Muscle of arm (tissue), 12 donors: ENCODE data around the gene EYS. TPM values are rescaled to one million over a fixed set of nuclear protein-coding genes. Genes with fewer than 3 reads are reported as not detected.
"Not testable (repeated sequence)": the region's sequence is repeated elsewhere in the genome, so short reads cannot be mapped to it uniquely, and the experiment has no call there.

Experiments used
- DNase-seq: peaks from one replicate; pipeline ENCODE4 v3.0.0-alpha.2; 2013
- polyA plus RNA-seq, 12 donors: library from polyadenylated mRNA; unstranded; fragments of 120-200 nt; gene quantifications; one replicate each; pipeline ENCODE4 v1.2.1, GENCODE V29; 2013; ENCODE audit not compliant: insufficient read length in 12 of 12

The EYS gene
- polyA plus RNA-seq, 12 donors = 0.27 to 0.80 (median 0.46) TPM; not detected in 2

DNA sequence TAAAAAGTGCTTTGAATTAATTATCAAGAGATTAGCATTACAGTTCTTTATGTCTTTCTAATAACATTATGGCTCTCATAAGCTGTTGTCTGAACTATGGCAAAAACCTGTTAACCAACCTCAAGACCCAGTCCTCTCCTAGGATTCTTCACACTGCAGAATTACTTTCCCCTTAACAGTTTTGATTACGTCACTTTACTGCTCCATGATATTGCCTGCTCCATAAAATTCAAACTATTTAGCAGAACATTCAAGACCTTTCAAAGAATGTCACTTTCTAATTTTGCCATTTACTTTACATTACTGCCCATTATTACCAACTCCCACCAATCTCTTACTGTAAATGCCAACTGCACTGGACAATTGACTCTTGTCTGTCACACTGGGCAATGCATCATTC is 1227.9 kb downstream of the EYS start:
- no peak for DNase-seq

DNA sequence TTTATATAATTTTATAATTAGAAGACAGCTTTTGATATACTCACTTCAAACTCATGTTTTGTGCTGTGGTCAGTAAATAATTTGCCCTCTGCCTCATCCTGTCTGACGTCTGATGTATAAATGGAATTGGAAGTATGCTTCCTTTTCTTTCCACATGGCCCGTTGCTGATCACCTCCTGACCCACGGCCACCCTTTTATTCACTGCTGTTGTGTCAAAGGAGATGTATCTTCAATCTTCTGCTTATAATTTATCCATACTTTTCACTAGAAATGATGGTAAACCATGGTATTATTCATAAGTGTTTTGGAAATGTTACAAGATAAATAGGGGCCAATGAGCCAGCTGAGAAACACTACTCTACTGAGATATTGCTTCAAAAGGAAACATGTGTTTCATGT is 1229.6 kb downstream of the EYS start:
- no peak for DNase-seq

DNA sequence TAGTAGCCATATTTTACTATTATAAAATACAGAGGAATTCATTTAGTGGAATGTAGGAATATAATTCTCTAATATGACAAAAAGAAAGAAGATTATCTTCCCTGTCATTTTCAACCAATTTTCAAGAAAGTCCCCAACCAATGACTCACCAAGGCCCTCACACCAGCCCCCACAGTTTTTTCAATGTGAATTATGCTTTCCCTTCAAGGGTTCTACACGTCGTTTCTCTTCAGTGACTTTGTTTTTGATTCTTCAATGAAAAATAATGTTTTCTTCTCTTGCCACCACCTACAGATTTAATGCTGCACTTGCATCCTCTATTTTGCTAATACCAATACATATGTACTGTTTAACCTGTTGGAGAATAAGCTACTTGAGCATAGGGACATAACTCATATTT is 1230.1 kb downstream of the EYS start:
- no peak for DNase-seq

DNA sequence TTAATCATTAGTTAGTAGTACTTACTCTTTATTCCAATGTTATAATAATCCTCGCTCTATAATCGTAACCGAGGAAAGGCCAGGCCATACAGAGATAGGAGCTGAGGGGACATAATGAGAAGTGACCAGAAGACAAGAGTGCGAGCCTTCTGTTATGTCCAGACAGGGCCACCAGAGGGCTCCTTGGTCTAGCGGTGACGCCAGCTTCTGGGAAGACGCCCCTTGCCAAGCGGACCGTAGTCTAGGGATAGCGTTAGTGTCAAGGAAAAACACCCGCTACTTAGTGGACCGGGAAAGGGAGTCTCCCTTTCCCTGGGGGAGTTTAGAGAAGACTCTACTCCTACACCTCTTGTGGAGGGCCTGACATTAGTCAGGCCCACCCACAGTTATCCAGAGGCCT is 1237.6 kb downstream of the EYS start:
- DNase-seq = not testable (repeated sequence)

DNA sequence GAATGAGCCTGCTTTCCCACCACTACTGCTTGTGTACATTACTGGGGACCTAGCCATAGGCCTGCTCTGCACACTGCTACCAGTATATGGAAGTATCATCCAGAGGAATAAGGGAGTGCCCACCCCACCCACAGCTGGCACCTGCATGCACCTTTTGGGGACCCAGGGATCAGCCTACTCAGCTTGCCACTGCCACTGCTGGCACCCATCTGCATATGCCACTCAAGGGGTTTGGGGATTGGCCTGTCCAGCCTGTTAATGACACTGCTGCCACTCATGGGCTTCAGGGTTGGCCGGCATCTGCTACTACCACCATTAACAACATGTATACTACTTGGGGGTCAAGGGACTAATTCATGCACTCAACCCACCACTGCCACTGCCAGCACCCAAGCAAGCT is 1239.4 kb downstream of the EYS start:
- no peak for DNase-seq

DNA sequence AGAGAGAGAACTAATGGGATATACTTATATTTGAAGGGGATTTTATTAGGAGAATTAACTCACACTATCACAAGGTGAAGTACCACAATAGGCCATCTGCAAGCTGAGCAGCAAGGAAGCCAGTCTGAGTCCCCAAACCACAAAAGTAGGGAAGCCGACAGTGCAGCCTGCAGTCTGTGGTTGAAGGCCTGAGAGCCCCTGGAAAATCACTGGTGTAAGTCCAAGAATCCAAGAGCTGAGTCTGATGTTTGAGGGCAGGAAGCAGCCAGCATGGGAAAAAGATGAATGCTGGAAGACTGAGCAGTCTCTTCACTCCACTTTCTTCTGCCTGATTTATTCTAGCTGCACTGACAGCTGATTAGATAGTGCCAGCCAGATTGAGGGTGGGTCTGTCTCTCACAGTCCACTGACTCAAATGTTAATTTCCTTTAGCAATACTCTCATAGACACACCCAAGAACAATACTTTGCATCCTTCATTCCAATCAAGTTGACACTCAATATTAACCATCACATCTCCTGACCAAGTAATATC is 1247.5 kb downstream of the EYS start:
- DNase-seq = no peak

DNA sequence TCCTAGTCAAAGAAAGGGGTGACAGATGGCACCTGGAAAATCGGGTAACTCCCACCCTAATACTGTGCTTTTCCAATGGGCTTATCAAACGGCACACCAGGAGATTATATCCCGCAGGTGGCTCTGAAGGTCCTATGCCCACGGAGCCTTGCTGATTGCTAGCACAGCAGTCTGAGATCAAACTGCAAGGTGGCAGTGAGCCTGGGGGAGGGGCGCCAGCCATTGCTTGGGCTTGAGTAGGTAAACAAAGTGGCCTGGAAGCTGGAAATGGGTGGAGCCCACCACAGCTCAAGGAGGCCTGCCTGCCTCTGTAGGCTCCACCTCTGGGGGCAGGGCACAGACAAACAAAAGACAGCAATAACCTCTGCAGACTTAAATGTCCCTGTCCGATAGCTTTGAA is 1258.9 kb downstream of the EYS start:
- not testable (repeated sequence) for DNase-seq

DNA sequence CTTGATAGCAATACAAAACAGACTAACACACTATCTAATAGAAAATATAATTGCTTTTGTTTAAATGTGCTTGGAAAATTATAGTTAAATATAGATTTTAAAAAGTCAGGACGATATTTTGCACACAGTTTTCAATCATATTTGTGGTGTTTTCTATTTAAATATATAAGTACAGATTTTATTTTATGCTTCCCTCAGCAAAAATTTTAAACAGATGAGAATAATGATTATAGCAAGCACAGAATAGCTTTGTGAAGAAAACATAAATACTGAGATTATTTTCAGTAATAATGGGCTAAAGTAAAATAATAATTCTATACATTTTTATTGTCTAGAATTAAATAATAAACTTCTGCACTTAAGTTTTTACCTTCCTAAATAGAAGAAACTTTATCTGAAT is 1262.0 kb downstream of the EYS start:
- no peak for DNase-seq

DNA sequence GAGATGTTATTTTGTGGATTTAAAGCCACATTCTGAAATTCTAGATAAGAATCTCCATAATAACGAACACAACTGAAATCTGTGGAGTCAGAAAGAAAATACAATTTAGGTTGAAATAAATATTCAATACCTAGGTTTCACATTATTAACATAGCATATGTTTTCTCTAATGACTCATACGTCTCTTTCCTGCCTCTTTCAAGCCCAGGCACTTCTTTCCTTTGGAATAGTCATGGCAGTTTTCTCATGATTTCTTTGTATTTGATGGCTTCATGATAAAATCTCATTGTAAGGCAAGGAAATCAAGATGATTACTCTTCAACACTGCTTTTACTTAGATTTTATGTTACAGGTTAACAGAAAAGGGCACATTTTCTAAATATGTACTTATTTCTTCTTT is 1267.8 kb downstream of the EYS start:
- no peak for DNase-seq

DNA sequence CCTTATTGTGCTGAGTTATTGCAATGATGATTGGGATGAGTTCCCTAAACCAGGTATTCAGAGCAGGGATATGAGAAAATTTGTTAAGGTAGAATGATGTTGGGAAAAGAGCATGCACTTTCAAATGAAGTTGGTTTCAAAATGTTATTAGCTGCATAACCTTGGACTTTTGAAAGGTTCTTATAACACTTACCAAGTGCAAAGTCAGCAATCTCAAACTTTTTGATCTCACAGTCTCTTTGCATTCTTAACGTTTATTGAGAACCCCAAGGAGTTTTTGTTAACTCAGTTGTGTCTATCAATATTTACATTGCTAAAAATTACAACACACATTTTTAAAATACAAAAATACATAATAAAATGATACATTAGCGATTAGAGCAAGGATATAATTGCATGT is 1269.0 kb downstream of the EYS start:
- DNase-seq = no peak

DNA sequence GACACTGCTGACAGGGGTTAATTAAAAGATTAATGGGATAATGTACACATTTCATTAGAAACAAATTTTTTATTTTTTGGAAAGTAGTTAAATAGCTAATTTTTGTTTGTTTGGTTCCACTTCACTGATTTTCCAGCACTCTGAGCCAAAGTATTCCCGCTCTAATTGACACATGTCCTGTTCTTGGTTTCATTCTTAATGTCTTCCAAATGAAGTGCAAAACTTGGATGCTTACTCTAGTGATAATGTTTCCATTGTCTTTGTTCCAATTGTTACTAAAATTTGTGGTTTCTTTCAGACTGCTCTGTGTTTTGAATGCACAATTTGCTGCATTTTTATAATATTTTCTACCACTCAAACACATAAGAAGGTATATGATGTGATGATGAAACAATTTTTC is 1277.1 kb downstream of the EYS start:
- peak; percentile 51 for DNase-seq

DNA sequence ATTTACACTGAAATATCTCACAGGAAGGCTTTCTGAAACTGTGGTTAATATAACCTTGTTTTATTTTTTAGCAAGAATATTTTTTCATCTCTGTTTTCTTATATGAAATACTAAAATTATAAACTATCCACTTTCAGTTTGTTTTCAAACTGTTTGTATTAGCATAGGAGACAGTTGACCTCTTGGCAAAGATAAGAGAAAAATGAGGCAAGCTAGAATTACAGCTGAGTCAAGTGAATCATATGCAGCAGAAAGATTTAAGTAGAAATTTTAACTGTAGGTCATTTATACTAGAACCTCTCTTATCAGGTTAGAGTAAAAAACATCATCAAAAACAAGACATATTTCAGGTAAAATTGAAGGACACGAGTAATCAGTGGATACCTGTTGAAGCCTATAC is 1278.8 kb downstream of the EYS start:
- DNase-seq = no peak

DNA sequence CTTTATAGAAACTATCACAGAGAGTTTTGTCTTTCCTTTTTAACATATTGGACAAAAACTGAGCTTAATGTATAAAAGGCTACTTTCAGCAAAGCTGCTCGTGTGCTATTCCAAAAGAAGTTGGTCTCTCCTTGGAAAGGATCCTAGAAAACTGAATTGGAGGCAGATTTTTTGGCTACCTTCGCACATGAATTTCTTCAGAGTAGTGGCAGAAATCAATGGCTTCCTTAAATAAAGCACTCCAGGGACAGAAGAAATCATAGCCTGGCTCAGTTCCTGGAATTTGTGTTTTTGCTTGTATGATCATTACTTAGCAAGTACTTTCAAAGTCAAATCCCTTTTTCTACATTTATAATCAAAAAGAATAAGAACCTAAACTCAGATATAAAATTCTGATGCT is 1291.1 kb downstream of the EYS start:
- peak; percentile 92 for DNase-seq

DNA sequence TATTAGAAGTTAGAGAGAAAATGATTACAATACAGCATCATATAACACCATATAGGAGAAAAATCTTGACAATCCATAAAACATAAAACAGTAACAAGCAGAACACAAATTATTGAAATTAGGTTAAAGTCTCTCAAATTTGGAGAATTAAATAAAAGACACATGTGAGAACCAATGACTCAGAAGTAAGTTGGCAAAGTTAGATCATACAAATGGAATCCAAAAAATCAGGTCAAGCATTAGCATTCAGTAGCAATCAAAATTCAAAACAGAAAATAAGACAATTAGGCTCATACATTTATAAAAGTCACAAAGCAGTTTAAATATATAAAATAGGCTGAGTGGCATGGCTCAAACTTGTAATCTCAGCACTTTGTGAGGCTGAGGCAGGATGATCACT is 1295.8 kb downstream of the EYS start:
- no peak for DNase-seq

DNA sequence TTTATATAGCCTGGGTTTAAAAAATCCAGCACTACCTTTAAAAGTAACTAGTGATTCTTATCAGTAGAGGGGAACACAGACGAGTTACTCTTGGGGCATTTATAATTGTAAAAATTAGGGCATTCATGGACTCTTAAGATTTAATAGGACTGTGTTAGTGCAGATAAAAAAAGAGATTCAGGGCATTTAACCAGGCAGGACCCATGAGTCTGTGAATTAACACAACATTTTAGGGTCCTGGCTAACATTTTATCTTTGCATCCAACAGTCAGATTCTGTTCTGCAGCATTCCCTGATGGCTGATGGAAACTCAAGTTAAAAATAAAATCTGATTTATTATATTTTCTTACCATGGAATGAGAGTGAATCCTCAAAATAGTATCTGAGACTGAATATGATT is 1297.1 kb downstream of the EYS start:
- no peak for DNase-seq

DNA sequence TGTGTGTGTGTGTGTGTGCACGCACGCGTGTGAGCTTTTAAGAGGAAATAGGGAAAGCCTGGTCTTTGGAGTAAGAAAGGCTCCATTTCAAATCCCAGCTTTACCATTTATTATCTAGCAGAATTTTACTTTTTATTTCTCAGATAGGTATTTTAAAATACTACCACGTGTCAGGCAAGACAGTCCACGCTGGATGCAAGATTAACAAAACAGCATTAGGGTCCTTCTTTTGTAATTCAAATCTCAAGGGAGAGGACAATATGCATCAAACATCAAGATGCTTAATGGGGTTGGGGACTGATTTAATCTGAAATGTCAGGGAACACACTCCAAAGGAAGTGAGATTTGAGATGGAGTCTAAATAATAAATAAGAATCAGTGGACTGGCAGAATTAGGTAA is 1302.6 kb downstream of the EYS start:
- no peak for DNase-seq

DNA sequence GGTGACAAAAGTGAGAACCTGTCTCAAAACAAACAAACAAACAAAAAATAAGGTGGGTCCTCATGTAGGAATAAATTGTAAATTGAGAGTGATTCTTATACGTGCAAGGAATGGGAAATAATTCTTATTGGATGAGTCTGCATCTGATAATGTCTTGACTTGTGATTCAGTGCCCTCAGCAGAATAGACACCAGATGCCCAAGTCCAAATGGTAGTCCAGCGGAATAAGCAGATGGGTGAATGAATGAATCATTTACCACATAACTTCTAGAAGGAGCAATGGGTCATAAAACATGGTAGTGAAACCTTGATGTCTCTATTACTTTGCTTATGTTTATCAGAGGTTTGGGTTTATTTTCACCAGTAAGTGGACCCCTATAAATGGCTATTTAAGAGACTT is 1323.7 kb downstream of the EYS start:
- DNase-seq = no peak

DNA sequence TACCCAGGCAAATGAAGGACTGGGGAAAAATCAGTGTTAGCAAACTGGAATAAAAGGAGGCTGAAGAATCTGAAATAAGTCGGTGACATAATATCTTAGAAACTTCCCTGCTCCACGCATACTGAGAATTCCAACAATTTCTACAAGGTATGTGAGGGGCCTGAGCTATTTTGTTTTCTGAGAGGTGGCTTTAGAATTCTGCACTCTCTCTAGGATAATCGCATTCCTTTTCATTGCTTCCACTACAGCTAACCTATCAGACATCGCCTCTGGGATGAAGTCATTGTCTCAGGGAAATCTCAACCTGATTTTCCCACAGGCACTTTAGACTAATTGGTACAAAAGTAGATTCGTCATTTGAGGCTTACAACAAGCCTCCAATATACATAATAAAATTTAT is 1330.6 kb downstream of the EYS start:
- DNase-seq = no peak

DNA sequence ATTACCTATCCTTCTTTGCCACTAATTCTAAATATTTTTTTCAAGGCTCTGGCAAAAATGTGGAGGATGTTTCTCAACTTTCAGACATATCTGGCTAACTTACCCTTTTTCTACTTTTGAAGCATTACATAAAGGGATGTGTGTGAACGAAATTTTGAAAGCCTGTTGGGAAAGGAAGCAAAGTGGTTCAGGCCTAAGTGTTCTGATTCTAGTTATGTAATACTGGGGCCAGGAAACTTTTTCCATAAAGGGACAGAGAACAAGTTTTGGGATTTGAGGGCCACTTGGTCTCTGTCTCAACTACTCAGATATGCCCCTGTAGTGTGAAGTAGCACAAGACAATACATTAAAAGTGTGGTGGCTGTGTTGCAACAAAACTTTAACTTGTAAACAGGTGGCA is 1349.6 kb downstream of the EYS start:
- no peak for DNase-seq

DNA sequence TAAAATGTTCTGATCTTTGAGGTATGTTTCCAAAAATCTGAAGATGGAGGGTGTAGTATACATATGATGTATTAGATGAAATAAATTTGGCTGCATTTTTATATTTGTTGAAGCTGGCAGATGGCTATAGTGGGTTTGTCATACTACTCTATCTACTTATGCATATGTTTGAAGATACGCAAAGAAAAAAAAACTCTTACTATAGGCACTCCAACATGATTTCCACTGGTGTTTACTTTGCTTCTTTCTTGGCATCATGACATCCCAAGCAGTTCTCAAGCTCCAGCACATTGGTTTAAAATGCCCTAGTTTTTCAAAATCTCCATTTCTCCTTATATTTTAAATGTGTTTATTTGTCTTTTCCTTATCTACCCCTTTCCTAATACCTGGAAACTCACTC is 1359.6 kb downstream of the EYS start:
- no peak for DNase-seq

DNA sequence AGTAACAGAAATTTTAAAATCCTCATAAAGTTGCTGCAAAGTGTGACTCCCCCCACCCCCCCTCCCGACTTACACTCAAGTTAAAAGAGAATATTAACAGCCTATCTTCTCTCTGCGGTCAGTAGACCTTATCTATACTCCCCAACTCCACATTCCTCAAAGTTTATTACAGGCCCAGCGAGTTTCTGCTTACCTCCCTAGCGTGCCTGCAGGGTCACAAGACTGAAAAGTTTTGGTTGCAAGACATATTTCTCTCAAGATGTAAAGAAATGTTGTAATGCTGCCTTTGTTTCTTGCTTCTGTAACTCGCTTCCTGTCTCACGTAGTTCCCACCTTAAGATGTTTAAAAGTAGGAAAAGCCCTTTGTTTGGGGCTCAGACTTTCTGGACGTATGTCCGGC is 1371.8 kb downstream of the EYS start:
- DNase-seq = no peak

DNA sequence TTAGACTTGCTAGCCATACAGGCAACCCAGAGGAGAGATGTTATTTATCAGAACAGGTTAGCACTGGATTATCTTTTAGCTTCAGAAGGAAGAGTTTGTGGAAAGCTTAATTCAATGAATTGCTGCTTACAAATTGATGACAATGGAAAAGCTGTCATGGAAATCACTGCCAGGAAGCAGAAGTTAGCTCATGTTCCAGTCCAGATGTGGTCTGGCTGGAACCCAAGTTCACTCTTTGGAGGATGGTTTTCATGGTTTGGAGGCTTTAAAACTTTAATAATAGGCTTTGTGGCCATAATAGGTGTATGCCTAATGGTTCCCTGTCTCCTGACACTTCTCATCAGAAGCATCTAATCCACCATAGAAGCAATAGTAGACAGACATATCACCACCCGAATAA is 1372.4 kb downstream of the EYS start:
- peak; percentile 39 for DNase-seq

DNA sequence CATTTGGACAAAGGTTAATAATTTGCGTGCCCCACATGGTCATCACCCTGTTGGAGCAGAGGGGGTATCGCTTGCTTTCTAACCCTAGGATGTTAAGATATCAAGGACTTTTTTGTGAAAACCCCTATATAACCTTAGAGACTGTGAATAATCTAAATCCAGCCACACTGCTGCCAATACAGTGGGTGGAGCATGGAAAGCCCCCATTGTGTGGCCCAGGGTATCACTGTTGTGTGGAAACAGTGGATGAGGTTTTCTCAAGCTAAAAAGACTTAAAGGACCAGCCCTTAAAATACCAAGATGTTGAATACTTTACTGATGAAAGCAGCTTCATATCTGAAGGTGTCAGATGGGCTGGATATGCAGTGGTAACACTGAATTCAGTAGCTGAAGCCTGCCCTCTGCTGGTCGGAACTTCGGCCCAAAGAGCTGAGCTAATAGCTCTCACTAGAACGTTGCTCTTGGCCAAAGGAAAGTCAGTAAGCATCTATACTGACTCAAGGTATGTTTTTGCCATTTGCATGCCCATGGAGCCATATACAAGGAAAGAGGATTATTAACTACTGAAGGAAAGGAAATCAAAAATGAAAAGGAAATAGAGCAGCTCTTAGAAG is 1376.2 kb downstream of the EYS start:
- peak; percentile 16 for DNase-seq

DNA sequence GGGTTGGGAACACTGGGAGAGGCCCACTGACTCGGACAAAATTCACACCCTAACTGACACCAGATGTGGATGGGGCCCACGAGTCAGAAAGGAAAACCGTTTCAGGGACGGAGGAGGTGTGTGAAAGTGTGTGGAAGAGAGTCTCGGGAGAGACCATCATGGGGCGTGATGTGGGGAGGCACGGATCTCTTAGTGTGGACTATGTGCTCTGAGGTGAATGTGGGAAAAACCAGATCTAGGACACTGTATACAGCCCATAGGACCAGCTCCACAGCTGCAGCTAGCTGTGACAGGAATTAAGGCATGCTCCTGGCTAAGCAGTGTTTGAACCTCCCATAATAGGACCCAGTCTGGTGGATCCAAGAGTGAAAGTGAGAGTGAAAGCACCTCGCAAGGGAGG is 1380.1 kb downstream of the EYS start:
- no peak for DNase-seq

DNA sequence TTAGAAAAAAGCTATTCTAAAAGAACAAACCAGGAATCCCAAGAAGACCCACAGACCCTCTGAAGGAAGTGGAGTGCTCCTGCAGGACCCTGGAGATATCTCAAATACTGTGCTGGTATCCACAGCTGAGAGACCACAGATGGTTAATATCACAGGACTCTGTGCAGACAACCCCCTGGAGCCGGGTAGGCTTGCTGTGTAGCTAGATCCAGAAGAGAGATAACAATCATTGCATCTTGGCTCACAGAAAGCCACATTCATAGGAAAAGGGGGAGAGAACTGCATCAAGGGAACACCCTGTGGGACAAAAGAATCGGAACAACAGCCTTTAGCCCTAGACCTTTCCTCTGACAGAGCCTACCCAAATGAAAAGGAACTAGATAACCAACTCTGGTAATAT is 1381.9 kb downstream of the EYS start:
- no peak for DNase-seq
